Panc1 (cell line): Measurements from ENCODE around the gene SKIC3. TPM values are rescaled to one million over a fixed set of nuclear protein-coding genes. Genes with fewer than 3 reads are reported as not detected.

Experiments
- ATAC-seq: fragments of 200-7000 bp; cut with Tn5 transposase; 2 replicates; pipeline ENCODE4 v1.9.1; 2020; ENCODE audit warnings: mild to moderate bottlenecking, moderate library complexity
- BruUV-seq: library from RNA; stranded (reverse); fragments of 400-500 nt; replicated peaks from 2 replicates; lab custom pipeline; 2021; lab: Mats Ljungman, UMichigan
- CTCF ChIA-PET: fragments of 300-600 bp; sonication (Branson Sonifier 250); formaldehyde crosslinking; loops from one replicate; lab custom pipeline; 2022; ENCODE audit warnings: antibody characterized with exemption; lab: Charles Lee
- POLR2A ChIA-PET: fragments of 300-600 bp; sonication (Branson Sonifier 250); formaldehyde crosslinking; loops from one replicate; lab custom pipeline; 2022; ENCODE audit warnings: antibody characterized with exemption; lab: Charles Lee
- DNase-seq: peaks from one replicate; pipeline ENCODE4 v3.0.0-alpha.2; 2010; ENCODE audit warnings: low read depth, low spot score
- H3K27ac ChIP-seq: 2 replicates; pipeline ENCODE4 v1.5.1; 2011; ENCODE audit warnings: mild to moderate bottlenecking, low read length, inconsistent platforms
- H3K27me3 ChIP-seq: fragments of 200-500 bp; sonication (Bioruptor generic); 2 replicates; pipeline ENCODE4 v1.6.0; 2014; ENCODE audit warnings: low read length, inconsistent platforms; ENCODE audit not compliant: control insufficient read depth, insufficient read depth
- H3K36me3 ChIP-seq: fragments of 200-500 bp; sonication (Bioruptor generic); 2 replicates; pipeline ENCODE4 v1.5.1; 2014; ENCODE audit warnings: inconsistent platforms, mild to moderate bottlenecking, low read length, moderate library complexity; ENCODE audit not compliant: control insufficient read depth, insufficient read depth
- H3K4me1 ChIP-seq: 2 replicates; pipeline ENCODE4 v1.5.1; 2011; ENCODE audit warnings: inconsistent platforms, mild to moderate bottlenecking, low read length, moderate library complexity; ENCODE audit not compliant: control insufficient read depth, insufficient read depth
- H3K4me3 ChIP-seq, 2 experiments: 2 replicates each; pipeline ENCODE4 v1.5.1; 2011 to 2012; ENCODE audit warnings: low read depth in 2 of 2, low read length in 2 of 2, mild to moderate bottlenecking in 2 of 2, inconsistent platforms in 1 of 2, moderate library complexity in 1 of 2
- H3K9me3 ChIP-seq: fragments of 200-500 bp; sonication (Bioruptor generic); 2 replicates; pipeline ENCODE4 v1.5.1; 2014; ENCODE audit warnings: low read depth, mild to moderate bottlenecking, inconsistent platforms, low read length, moderate library complexity; ENCODE audit not compliant: control insufficient read depth, insufficient read depth
- CTCF ChIP-seq: fragments of 450-650 bp; IDR thresholded peaks from 2 replicates; pipeline ENCODE4 v1.5.1; 2017; ENCODE audit warnings: mild to moderate bottlenecking
- POLR2AphosphoS5 ChIP-seq: IDR thresholded peaks from 2 replicates; pipeline ENCODE4 v1.6.1; 2012; ENCODE audit warnings: mild to moderate bottlenecking, low read depth, low read length, moderate library complexity
- SIN3A ChIP-seq: IDR thresholded peaks from 2 replicates; pipeline ENCODE4 v1.6.1; 2012; ENCODE audit warnings: low read depth, mild to moderate bottlenecking, low read length, moderate library complexity, borderline replicate concordance; ENCODE audit not compliant: insufficient read depth
- TCF7L2 ChIP-seq: IDR thresholded peaks from 2 replicates; pipeline ENCODE4 v1.6.1; 2011; ENCODE audit warnings: mild to moderate bottlenecking, low read depth, low read length, inconsistent platforms
- in situ Hi-C: cut with HindIII; loops from 2 replicates; pipeline ENCODE4 v1.10.0; 2016; ENCODE audit warnings: low sequenced_read_pairs, low pct_unique_long_range_greater_than_20kb
- intact Hi-C: fragments of 100-400 bp; cut with micrococcal nuclease; formaldehyde crosslinking; loops from one replicate; pipeline ENCODE4 v1.10.0; 2022; ENCODE audit not compliant: unreplicated experiment
- total RNA-seq: library from RNA; stranded (reverse); gene quantifications from one replicate; pipeline ENCODE4 v1.2.1, GENCODE V29; 2021; ENCODE audit not compliant: unreplicated experiment
- TF ChIP-seq, protein P1 (sequence below), 2 experiments: IDR thresholded peaks; 2 replicates each; pipeline ENCODE4 v1.6.1; 2011 to 2012; ENCODE audit warnings: low read depth in 2 of 2, control low read depth in 1 of 2, low read length in 1 of 2, mild to moderate bottlenecking in 1 of 2, moderate library complexity in 1 of 2; ENCODE audit not compliant: insufficient read depth in 1 of 2

The SKIC3 gene
- total RNA-seq, 1 experiment from 2014 or later: 69.1 TPM

GRCh38 chr5:95519681-95520080 lies 35.1 kb downstream of the SKIC3 start:
- CTCF ChIA-PET: no interaction called here
- Histone ChIP-seq H3K9me3 (no peaks in the 10 kb centered on the region), H3K27ac (no peak overlapping the region), H3K36me3 (peaks cover 34% of the 10 kb centered on the region), H3K4me1 (no peaks in the 10 kb centered on the region), H3K4me3 (no peak overlapping the region), H3K27me3 (no peaks in the 10 kb centered on the region)
- intact Hi-C loops: no loop called here
- TF ChIP-seq, protein P1, sequence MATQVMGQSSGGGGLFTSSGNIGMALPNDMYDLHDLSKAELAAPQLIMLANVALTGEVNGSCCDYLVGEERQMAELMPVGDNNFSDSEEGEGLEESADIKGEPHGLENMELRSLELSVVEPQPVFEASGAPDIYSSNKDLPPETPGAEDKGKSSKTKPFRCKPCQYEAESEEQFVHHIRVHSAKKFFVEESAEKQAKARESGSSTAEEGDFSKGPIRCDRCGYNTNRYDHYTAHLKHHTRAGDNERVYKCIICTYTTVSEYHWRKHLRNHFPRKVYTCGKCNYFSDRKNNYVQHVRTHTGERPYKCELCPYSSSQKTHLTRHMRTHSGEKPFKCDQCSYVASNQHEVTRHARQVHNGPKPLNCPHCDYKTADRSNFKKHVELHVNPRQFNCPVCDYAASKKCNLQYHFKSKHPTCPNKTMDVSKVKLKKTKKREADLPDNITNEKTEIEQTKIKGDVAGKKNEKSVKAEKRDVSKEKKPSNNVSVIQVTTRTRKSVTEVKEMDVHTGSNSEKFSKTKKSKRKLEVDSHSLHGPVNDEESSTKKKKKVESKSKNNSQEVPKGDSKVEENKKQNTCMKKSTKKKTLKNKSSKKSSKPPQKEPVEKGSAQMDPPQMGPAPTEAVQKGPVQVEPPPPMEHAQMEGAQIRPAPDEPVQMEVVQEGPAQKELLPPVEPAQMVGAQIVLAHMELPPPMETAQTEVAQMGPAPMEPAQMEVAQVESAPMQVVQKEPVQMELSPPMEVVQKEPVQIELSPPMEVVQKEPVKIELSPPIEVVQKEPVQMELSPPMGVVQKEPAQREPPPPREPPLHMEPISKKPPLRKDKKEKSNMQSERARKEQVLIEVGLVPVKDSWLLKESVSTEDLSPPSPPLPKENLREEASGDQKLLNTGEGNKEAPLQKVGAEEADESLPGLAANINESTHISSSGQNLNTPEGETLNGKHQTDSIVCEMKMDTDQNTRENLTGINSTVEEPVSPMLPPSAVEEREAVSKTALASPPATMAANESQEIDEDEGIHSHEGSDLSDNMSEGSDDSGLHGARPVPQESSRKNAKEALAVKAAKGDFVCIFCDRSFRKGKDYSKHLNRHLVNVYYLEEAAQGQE (IDR thresholded peaks at IDR 0.05; ENCODE audit: insufficient read depth in 1 of 2, low read depth in 2 of 2, low read length in 1 of 2): no peak
- no peak for TF ChIP-seq SIN3A
- TF ChIP-seq TCF7L2: no peak
- no peak for TF ChIP-seq POLR2AphosphoS5
- TF ChIP-seq CTCF: no peak
- in situ Hi-C loops: no loop called here
- no TSS peak for BruUV-seq
- no peak for ATAC-seq
- no peak for DNase-seq
- POLR2A ChIA-PET: no interaction called here

DNA sequence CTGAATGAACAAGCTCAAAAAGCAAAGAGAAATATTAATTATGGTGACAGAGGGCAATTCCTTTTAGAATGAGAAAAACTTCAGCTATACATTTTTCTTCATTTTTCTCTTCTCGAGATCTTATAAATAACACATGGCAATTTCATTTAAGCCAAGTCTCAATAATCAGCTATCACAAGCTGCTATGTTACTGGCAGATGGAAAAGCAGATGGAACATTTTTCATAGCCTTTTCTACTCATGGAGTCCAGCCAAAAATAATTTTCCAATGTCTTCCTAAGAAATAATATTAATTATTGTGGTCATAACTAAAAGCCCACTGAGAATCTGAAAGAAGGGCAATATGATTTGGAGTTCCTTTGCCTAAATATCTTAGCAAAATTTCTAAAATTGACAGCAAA lies 35.6 kb downstream of the SKIC3 start:
- Histone ChIP-seq H3K27me3 (no peaks in the 10 kb centered on the region), H3K9me3 (no peaks in the 10 kb centered on the region), H3K36me3 (peaks cover 32% of the 10 kb centered on the region), H3K27ac (no peak overlapping the region), H3K4me1 (no peaks in the 10 kb centered on the region), H3K4me3 (no peak overlapping the region)
- no peak for ATAC-seq
- intact Hi-C loops: no loop called here
- POLR2A ChIA-PET: interaction anchor here (0.6 kb wide), 1 partner anchor 33 kb away, joined by 3 read pairs; no protein-coding TSS in a partner anchor
- BruUV-seq: no TSS peak
- CTCF ChIA-PET: no interaction called here
- TF ChIP-seq POLR2AphosphoS5 (no peak), CTCF (no peak), TCF7L2 (no peak), SIN3A (no peak)
- TF ChIP-seq, protein P1 (IDR thresholded peaks at IDR 0.05; ENCODE audit: insufficient read depth in 1 of 2, low read depth in 2 of 2, low read length in 1 of 2): no peak
- in situ Hi-C loops: no loop called here
- no peak for DNase-seq
